ENCODE measurements around the gene PTPRK.

Gene PTPRK

DNA sequence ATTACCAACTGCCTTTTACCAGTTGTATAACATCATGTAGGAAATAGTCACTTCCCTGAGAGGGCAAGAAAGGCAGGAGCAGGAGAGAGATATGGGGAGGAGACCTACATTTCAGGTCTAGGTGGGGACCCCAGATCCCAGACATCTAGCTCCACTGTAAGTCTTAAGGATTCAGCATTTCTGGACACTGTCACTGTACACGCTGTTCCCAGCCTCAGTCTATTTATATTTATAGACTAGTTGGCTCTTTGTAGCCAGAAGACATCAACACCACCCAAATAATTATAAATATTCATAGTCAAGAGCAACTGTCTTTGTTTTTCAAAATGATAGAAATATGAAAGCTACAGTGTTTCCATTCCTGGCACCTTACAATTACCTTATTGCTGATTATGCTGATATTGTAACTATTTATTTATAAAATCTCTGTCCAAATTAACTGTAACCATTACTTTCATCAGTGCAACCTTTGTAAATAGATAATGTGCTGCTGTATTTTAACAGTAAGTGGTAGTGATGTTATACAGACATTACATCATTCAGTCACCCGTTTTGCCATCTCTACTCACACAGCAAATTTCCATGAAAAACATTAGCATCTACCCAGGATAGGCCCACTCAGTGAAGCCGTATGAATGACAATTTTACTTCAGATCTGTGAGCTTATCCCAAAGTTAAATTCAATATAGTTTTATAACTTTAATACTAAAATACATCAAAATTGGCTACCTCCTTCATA lies 162.8 kb downstream of the PTPRK start:
- Histone ChIP-seq H3K9ac (ENCODE audit: low read depth, low read length) (no peak overlapping the region), H3K4me1 (ENCODE audit: control insufficient read depth, insufficient read depth, low read length) (peaks cover 3% of the 10 kb centered on the region), H3K4me3 (ENCODE audit: low read length) (no peak overlapping the region), H3K9me3 (replicated peaks; ENCODE audit: low read length) (no peaks in the 10 kb centered on the region), H3K4me2 (ENCODE audit: low read length) (no peak overlapping the region), H3K27me3 (ENCODE audit: control insufficient read depth, insufficient read depth, low read length) (no peaks in the 10 kb centered on the region), H3K36me3 (ENCODE audit: insufficient read depth, low read length) (no peaks in the 10 kb centered on the region)

DNA sequence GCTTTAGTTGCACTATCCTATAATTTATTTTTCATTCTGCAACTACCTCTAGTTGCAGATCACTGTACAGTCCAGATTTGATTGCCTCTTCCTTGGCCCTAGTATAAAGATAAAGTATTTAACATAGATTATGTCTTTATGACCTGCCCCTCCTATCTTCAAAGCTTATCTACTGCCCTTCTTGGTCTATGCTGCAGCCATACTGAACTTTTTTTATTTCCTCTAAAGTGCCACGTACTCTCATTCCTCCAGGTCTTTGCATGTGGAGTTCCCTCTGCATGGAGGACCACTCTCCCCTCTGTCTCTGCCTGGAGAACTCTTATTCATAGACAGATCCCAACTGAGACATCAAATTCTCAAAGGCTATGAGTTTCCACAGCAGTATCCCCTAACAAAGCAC lies 168.0 kb downstream of the PTPRK start:
- no peak overlapping the region for H3K4me3 ChIP-seq (ENCODE audit: low read length)
- peaks cover 5% of the 10 kb centered on the region for H3K4me1 ChIP-seq (ENCODE audit: control insufficient read depth, insufficient read depth, low read length)
- no peak overlapping the region for H3K4me2 ChIP-seq (ENCODE audit: low read length)
- no peaks in the 10 kb centered on the region for H3K9me3 ChIP-seq (replicated peaks; ENCODE audit: low read length)
- H3K27me3 ChIP-seq (ENCODE audit: control insufficient read depth, insufficient read depth, low read length) = no peaks in the 10 kb centered on the region
- no peaks in the 10 kb centered on the region for H3K36me3 ChIP-seq (ENCODE audit: insufficient read depth, low read length)
- no peak overlapping the region for H3K9ac ChIP-seq (ENCODE audit: low read depth, low read length)

DNA sequence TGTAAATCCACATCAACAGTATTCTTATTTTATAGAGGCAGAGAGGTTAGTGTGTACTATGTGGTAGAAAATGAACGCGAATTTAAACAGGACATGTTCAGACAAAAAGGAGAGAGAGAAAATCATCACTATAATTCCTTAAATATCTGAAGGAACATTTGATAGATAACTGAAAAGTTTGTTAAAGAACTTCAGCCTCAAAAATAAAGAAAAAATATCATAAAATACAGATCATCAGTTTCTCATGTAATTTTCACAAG lies 169.2 kb downstream of the PTPRK start:
- Histone ChIP-seq H3K36me3 (ENCODE audit: insufficient read depth, low read length) (no peaks in the 10 kb centered on the region), H3K4me2 (ENCODE audit: low read length) (no peak overlapping the region), H3K4me1 (ENCODE audit: control insufficient read depth, insufficient read depth, low read length) (peaks cover 5% of the 10 kb centered on the region), H3K4me3 (ENCODE audit: low read length) (no peak overlapping the region), H3K9ac (ENCODE audit: low read depth, low read length) (no peak overlapping the region), H3K27me3 (ENCODE audit: control insufficient read depth, insufficient read depth, low read length) (no peaks in the 10 kb centered on the region), H3K9me3 (replicated peaks; ENCODE audit: low read length) (no peaks in the 10 kb centered on the region)

DNA sequence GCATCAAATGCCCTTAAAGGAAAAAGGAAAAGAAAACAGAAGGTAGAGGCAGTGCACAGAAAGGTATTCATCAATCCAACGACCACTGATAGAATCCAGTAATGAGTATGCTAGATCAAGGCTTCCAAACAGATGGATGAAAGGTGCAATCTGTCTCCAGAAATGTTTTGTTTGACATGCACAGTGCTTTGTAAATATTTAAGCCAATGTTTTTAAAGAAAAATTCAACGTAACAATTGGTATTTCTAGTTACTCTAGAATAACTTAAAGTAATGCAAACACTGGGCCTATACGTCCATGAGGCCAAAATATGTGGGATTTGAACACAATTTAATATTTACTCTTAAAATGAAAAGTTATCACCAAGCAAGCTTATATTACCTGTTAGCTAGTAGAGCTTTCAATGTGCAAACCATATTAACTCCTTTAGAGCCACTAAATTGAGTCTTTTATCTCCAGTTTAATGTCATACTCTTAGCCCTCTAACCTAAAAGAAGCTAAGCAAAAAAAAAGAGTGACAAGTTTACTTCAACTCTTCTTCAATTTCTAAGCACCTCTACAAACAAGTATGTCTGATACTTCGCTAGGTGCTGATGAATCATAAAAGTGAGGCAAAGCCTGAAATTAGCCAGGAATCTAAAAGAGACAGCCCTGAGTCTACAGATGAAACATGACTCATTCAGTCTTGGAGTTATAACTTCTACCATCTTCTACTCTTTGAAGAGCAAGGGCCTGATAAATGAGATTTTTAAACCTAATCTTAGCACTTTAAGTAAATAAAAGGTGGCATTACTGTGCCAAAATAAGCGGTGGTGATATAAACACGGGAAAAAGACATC lies 169.8 kb downstream of the PTPRK start:
- H3K9me3 ChIP-seq (replicated peaks; ENCODE audit: low read length) = no peaks in the 10 kb centered on the region
- no peak overlapping the region for H3K9ac ChIP-seq (ENCODE audit: low read depth, low read length)
- H3K27me3 ChIP-seq (ENCODE audit: control insufficient read depth, insufficient read depth, low read length) = no peaks in the 10 kb centered on the region
- H3K4me1 ChIP-seq (ENCODE audit: control insufficient read depth, insufficient read depth, low read length) = peaks cover 5% of the 10 kb centered on the region
- no peaks in the 10 kb centered on the region for H3K36me3 ChIP-seq (ENCODE audit: insufficient read depth, low read length)
- H3K4me3 ChIP-seq (ENCODE audit: low read length) = no peak overlapping the region
- H3K4me2 ChIP-seq (ENCODE audit: low read length) = no peak overlapping the region

DNA sequence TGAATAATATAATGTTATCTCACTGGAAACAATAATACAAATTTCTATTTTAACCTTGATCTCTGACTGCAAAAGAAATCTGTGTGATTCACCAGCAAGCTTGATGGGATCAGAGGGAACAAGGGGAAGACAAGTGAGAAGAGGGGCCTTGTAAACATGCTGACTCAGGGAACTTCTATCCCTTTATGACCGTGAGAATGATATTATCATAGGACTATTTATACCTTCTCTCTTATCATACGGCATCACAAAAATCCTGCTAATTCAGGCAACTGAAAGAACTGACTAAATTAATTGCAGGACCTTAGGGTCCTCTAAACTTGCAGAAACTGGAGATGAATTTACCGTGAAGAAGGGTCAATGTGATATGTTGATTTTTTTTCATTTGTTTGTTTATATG lies 173.3 kb downstream of the PTPRK start:
- Histone ChIP-seq H3K36me3 (ENCODE audit: insufficient read depth, low read length) (no peaks in the 10 kb centered on the region), H3K27me3 (ENCODE audit: control insufficient read depth, insufficient read depth, low read length) (no peaks in the 10 kb centered on the region), H3K9me3 (replicated peaks; ENCODE audit: low read length) (no peaks in the 10 kb centered on the region), H3K4me1 (ENCODE audit: control insufficient read depth, insufficient read depth, low read length) (peaks cover 5% of the 10 kb centered on the region), H3K4me2 (ENCODE audit: low read length) (no peak overlapping the region), H3K4me3 (ENCODE audit: low read length) (no peak overlapping the region), H3K9ac (ENCODE audit: low read depth, low read length) (no peak overlapping the region)

DNA sequence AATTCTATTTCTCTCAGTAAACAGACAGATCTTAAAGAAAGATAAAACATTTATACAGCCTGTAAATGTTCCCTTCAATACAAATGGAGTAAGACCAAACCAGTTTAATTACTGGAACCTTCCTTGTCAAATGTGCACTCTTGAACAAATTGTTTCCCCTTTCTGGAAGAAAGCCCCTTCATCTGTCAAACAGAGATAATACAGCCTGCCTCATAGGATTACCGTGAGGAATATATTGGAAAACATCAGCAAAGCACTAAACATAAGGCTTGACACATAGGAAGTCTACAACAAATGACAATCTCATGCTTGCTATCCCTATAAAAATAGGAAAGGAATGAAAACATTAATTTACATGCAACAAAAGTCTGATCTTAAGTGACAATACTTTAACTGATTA lies 173.8 kb downstream of the PTPRK start:
- Histone ChIP-seq H3K27me3 (ENCODE audit: control insufficient read depth, insufficient read depth, low read length) (no peaks in the 10 kb centered on the region), H3K36me3 (ENCODE audit: insufficient read depth, low read length) (no peaks in the 10 kb centered on the region), H3K9me3 (replicated peaks; ENCODE audit: low read length) (no peaks in the 10 kb centered on the region), H3K4me3 (ENCODE audit: low read length) (no peak overlapping the region), H3K4me2 (ENCODE audit: low read length) (no peak overlapping the region), H3K4me1 (ENCODE audit: control insufficient read depth, insufficient read depth, low read length) (peaks cover 5% of the 10 kb centered on the region), H3K9ac (ENCODE audit: low read depth, low read length) (no peak overlapping the region)

DNA sequence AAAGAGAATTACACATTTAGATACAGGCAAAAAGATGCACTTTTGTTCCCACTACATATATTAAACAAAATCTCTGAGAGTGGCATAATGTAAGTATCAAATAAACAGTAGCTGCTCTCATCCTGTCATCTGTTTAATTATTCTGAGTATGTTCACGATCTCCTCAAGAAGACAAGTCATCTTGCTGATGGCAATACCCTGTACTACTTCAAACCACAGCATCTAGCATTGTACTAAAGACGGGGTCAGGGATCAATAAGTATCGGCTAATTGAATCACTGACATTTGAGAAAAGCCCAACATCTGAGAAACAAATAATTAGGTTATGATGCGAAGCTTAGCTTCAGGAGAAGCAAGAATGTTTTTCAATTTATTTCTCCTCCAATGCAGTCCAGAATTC lies 175.1 kb downstream of the PTPRK start:
- Histone ChIP-seq H3K4me2 (ENCODE audit: low read length) (no peak overlapping the region), H3K9ac (ENCODE audit: low read depth, low read length) (no peak overlapping the region), H3K4me1 (ENCODE audit: control insufficient read depth, insufficient read depth, low read length) (no peaks in the 10 kb centered on the region)

DNA sequence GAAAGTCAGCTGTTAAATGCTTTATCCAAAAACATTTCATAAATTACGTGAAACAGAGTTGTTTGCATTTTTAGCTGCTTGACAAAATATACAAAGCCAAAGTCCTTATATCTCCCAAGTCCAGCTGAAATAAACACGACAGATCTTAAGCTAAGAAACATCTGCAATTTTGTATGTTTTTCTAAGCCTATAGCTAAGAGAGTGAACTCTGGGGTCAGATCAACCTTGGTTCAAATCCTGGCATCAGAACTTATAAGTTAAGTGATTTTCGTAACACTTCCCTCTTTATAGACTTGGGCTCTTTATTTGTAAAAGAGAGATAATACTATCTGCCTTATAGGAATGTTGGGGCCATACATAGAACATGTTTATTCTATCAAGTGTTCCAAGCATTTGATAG lies 176.7 kb downstream of the PTPRK start:
- Histone ChIP-seq H3K4me1 (ENCODE audit: control insufficient read depth, insufficient read depth, low read length) (no peaks in the 10 kb centered on the region), H3K9ac (ENCODE audit: low read depth, low read length) (no peak overlapping the region), H3K4me3 (ENCODE audit: low read length) (no peak overlapping the region), H3K36me3 (ENCODE audit: insufficient read depth, low read length) (no peaks in the 10 kb centered on the region), H3K27me3 (ENCODE audit: control insufficient read depth, insufficient read depth, low read length) (no peaks in the 10 kb centered on the region), H3K9me3 (replicated peaks; ENCODE audit: low read length) (no peaks in the 10 kb centered on the region), H3K4me2 (ENCODE audit: low read length) (no peak overlapping the region)

More for the DNA sequence above, 175.1 kb downstream of the PTPRK start:
- H3K4me3 ChIP-seq (ENCODE audit: low read length) = no peak overlapping the region
- no peaks in the 10 kb centered on the region for H3K36me3 ChIP-seq (ENCODE audit: insufficient read depth, low read length)
- H3K9me3 ChIP-seq (replicated peaks; ENCODE audit: low read length) = no peaks in the 10 kb centered on the region
- no peaks in the 10 kb centered on the region for H3K27me3 ChIP-seq (ENCODE audit: control insufficient read depth, insufficient read depth, low read length)

DNA sequence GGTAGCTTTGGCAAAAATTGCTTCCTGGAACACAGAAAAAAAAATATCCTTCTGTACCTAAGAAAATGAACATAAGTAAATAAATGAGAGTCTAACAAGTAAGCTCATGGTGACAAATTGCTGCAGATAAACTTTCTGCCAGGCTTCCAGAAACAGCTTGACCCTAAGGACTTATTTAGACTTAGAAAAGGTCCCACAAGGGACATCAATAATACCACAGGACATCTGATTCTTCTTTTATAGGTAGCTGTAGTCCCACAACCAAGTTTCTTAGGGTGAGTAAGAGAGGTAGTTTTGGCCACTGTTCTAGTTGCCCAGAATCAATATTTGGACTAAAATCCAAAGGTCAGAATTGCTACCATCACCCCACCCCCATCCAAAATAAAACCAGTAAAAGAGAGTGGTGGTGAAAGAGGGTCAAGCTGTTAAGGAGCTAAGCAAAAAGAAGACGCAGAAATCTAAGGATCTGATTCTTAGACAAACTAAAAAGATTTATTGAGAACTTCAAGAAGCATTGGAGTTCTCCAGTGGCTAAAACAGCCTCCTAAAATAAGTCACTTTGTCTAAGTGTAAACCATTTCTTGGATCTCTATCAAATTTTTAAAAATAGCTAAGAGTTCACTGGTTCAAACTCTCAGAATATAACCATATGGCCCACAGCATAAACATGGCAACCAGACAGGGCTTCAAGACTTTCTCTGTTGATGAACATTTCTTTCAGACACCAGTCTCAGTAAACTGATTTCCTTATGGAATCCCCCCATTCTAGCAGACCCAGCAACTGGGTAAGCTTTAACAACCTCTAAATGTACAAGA lies 180.6 kb downstream of the PTPRK start:
- Histone ChIP-seq H3K9me3 (replicated peaks; ENCODE audit: low read length) (no peaks in the 10 kb centered on the region), H3K27me3 (ENCODE audit: control insufficient read depth, insufficient read depth, low read length) (no peaks in the 10 kb centered on the region), H3K9ac (ENCODE audit: low read depth, low read length) (no peak overlapping the region), H3K36me3 (ENCODE audit: insufficient read depth, low read length) (no peaks in the 10 kb centered on the region), H3K4me2 (ENCODE audit: low read length) (no peak overlapping the region), H3K4me3 (ENCODE audit: low read length) (no peak overlapping the region), H3K4me1 (ENCODE audit: control insufficient read depth, insufficient read depth, low read length) (no peaks in the 10 kb centered on the region)

DNA sequence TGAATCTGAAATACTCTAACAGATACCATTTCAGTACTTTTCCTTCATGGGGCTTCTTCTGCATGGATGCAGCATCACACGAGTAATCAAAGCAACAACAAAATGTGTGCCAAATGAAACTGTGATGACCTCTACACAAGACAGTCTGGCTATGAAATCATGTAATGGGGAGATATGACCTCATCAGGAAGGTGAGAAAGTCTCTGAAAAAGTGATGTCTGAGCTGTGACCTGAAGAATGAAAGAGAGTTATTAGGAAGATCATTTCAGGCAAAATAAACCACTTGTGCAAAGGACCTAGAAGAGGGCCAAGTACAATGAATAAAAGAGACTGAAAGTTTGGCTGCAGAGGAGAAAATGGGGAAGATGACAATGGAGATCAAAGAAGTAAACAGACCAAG lies 182.8 kb downstream of the PTPRK start:
- no peaks in the 10 kb centered on the region for H3K9me3 ChIP-seq (replicated peaks; ENCODE audit: low read length)
- H3K36me3 ChIP-seq (ENCODE audit: insufficient read depth, low read length) = no peaks in the 10 kb centered on the region
- no peak overlapping the region for H3K4me3 ChIP-seq (ENCODE audit: low read length)
- no peaks in the 10 kb centered on the region for H3K4me1 ChIP-seq (ENCODE audit: control insufficient read depth, insufficient read depth, low read length)
- no peak overlapping the region for H3K9ac ChIP-seq (ENCODE audit: low read depth, low read length)
- H3K4me2 ChIP-seq (ENCODE audit: low read length) = no peak overlapping the region
- no peaks in the 10 kb centered on the region for H3K27me3 ChIP-seq (ENCODE audit: control insufficient read depth, insufficient read depth, low read length)

DNA sequence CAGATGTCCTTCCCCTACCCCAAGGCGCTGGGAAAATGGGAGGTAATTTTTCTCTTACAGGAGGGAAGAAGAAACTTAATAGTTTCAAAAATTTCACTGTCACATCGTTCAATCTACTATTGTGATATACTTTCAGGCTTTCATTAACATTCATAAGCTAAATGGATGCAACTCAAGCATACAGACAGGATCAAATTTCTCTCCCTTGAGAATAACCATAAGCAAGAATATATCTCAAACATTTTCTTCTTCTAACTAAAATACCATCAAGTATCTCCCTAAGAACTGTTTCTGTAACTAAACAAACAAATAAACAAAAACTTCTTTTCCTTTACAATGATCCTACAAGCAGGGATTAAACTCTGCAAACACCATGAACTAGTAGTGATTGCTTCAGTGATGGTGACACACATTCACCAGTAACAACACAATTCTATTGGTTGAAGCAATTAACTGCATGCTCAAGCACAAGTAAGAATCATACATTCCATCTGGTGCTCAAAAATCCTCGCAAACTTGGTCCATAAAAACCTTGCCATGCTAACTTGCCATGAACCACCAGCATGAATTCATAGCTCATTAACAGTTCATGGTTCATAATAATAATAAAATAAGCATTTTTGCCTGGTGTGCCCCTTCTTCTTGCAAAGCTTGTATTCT lies 183.8 kb downstream of the PTPRK start:
- H3K4me2 ChIP-seq (ENCODE audit: low read length) = no peak overlapping the region
- H3K9ac ChIP-seq (ENCODE audit: low read depth, low read length) = no peak overlapping the region
- no peaks in the 10 kb centered on the region for H3K4me1 ChIP-seq (ENCODE audit: control insufficient read depth, insufficient read depth, low read length)
- no peak overlapping the region for H3K4me3 ChIP-seq (ENCODE audit: low read length)
- no peaks in the 10 kb centered on the region for H3K9me3 ChIP-seq (replicated peaks; ENCODE audit: low read length)
- H3K36me3 ChIP-seq (ENCODE audit: insufficient read depth, low read length) = no peaks in the 10 kb centered on the region
- no peaks in the 10 kb centered on the region for H3K27me3 ChIP-seq (ENCODE audit: control insufficient read depth, insufficient read depth, low read length)
